ENCODE data around the gene SLIT3. TPM values are rescaled to one million over a fixed set of nuclear protein-coding genes. Genes with fewer than 3 reads are reported as not detected.

SLIT3 gene
- total and polyA plus RNA-seq, 10 of the 15 experiments (the other 5 are each of a cell fraction or from before 2014, with no cell fraction given), result 0.05 TPM; not detected in 9

DNA sequence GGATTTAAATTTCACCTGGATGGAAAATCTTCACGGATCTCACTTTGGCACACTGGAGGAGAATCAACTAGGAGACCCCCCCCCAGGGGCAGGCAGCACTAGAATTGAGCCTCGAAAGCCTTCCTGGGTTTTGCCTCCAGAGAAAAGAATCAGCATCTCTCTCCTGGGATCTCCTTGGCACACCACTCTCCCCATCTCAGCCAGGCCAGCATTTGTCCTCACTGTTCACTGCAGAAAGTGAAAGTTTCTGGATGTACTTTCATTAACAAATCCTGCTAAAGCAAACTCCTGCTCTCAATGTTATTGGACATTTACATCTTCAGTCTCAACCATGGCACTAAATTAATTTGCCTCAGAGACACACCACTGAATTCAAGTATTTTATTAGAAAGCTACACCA is 312.2 kb downstream of the SLIT3 start:
- DNase-seq (ENCODE audit: low read depth, low spot score) (no peak), FAIRE-seq (no peak), ATAC-seq (no peak)
- no peaks in the 10 kb centered on the region for H3K36me3 ChIP-seq (ENCODE audit: control insufficient read depth in 2 of 2, insufficient read depth in 2 of 2, low read length in 1 of 2)
- CTCF ChIA-PET, result interaction anchor here (0.5 to 4.2 kb wide), 6 partner anchors 19 to 595 kb away, joined by 3 to 30 read pairs (median 4); partner anchors contain the start of gene SPDL1
- 8% methylated on average over 2 of the region's 2 CpGs for WGBS (ENCODE audit: insufficient coverage, insufficient replicate concordance, low lambda C conversion rate, missing lambda C conversion rate)
- in situ Hi-C loops (cut with MboI), result loop anchor here (5.0 kb wide), 1 partner anchor 594 kb away; the partner anchor contains the start of gene SPDL1
- H3K4me2 ChIP-seq (ENCODE audit: control insufficient read depth, insufficient read depth), result no peak overlapping the region
- SMC1A ChIA-PET (ENCODE audit: uncharacterized antibody, unreplicated experiment), result interaction anchor here (1.1 to 3.8 kb wide), 4 partner anchors 9 to 593 kb away, joined by 3 to 39 read pairs (median 4); partner anchors contain the start of gene SPDL1
- no peaks in the 10 kb centered on the region; a peak in 1 of 4 replicates for H3K27me3 ChIP-seq (replicated peaks in 1 of 2; ENCODE audit: control insufficient read depth in 2 of 2, insufficient read depth in 2 of 2, low read length in 1 of 2)
- H3K79me2 ChIP-seq (ENCODE audit: control insufficient read depth, insufficient read depth, low read length), result no peaks in the 10 kb centered on the region
- H2AFZ ChIP-seq (ENCODE audit: control insufficient read depth, low read depth, low read length), result no peak overlapping the region
- TF ChIP-seq KDM1A (IDR thresholded peaks at IDR 0.05; ENCODE audit: borderline replicate concordance) (no peak), NFIC (IDR thresholded peaks at IDR 0.05; ENCODE audit: low read depth, low read length) (no peak), ZZZ3 (IDR thresholded peaks at IDR 0.05; ENCODE audit: control insufficient read depth, insufficient read length, low read depth) (no peak), ATF7 (IDR thresholded peaks at IDR 0.05; ENCODE audit: low read depth) (no peak), SREBF2 (IDR thresholded peaks at IDR 0.05; ENCODE audit: low read length) (no peak), RUNX3 (IDR thresholded peaks at IDR 0.05; ENCODE audit: low read length) (no peak), MEF2B (IDR thresholded peaks at IDR 0.05; ENCODE audit: partially characterized antibody, poor library complexity, severe bottlenecking) (no peak), TAF1 (IDR thresholded peaks at IDR 0.05; ENCODE audit: borderline replicate concordance, low read depth, low read length) (no peak), NFYB (IDR thresholded peaks at IDR 0.05; ENCODE audit: insufficient read depth, low read depth, low read length) (no peak), ASH2L (IDR thresholded peaks at IDR 0.05; ENCODE audit: borderline replicate concordance, low read depth) (no peak), CREB1 (IDR thresholded peaks at IDR 0.05; ENCODE audit: low read depth) (no peak), SRF (IDR thresholded peaks at IDR 0.05; ENCODE audit: low read depth in 2 of 2, low read length in 2 of 2) (no peak), NR2F1 (conservative IDR thresholded peaks at IDR 0.05) (no peak), BMI1 (IDR thresholded peaks at IDR 0.05; ENCODE audit: borderline replicate concordance) (no peak), IRF4 (IDR thresholded peaks at IDR 0.05; ENCODE audit: low read depth, low read length) (no peak)
- TF ChIP-seq, protein P1, sequence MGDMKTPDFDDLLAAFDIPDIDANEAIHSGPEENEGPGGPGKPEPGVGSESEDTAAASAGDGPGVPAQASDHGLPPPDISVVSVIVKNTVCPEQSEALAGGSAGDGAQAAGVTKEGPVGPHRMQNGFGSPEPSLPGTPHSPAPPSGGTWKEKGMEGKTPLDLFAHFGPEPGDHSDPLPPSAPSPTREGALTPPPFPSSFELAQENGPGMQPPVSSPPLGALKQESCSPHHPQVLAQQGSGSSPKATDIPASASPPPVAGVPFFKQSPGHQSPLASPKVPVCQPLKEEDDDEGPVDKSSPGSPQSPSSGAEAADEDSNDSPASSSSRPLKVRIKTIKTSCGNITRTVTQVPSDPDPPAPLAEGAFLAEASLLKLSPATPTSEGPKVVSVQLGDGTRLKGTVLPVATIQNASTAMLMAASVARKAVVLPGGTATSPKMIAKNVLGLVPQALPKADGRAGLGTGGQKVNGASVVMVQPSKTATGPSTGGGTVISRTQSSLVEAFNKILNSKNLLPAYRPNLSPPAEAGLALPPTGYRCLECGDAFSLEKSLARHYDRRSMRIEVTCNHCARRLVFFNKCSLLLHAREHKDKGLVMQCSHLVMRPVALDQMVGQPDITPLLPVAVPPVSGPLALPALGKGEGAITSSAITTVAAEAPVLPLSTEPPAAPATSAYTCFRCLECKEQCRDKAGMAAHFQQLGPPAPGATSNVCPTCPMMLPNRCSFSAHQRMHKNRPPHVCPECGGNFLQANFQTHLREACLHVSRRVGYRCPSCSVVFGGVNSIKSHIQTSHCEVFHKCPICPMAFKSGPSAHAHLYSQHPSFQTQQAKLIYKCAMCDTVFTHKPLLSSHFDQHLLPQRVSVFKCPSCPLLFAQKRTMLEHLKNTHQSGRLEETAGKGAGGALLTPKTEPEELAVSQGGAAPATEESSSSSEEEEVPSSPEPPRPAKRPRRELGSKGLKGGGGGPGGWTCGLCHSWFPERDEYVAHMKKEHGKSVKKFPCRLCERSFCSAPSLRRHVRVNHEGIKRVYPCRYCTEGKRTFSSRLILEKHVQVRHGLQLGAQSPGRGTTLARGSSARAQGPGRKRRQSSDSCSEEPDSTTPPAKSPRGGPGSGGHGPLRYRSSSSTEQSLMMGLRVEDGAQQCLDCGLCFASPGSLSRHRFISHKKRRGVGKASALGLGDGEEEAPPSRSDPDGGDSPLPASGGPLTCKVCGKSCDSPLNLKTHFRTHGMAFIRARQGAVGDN (IDR thresholded peaks at IDR 0.05), result no peak
- TF ChIP-seq, protein P2, sequence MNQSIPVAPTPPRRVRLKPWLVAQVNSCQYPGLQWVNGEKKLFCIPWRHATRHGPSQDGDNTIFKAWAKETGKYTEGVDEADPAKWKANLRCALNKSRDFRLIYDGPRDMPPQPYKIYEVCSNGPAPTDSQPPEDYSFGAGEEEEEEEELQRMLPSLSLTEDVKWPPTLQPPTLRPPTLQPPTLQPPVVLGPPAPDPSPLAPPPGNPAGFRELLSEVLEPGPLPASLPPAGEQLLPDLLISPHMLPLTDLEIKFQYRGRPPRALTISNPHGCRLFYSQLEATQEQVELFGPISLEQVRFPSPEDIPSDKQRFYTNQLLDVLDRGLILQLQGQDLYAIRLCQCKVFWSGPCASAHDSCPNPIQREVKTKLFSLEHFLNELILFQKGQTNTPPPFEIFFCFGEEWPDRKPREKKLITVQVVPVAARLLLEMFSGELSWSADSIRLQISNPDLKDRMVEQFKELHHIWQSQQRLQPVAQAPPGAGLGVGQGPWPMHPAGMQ (IDR thresholded peaks at IDR 0.05; ENCODE audit: borderline replicate concordance), result no peak
- POLR2A ChIA-PET, result no interaction called here
- intact Hi-C loops (cut with micrococcal nuclease; ENCODE audit: unreplicated experiment), result no loop called here
- H3K27ac ChIP-seq (ENCODE audit: control insufficient read depth, insufficient read depth), result no peak overlapping the region
- H3K9me3 ChIP-seq (replicated peaks; ENCODE audit: control insufficient read depth, insufficient read depth, low read length), result no peaks in the 10 kb centered on the region
- H3K9ac ChIP-seq (ENCODE audit: control insufficient read depth, insufficient read depth, low read length), result no peak overlapping the region
- no peak overlapping the region for H3K4me3 ChIP-seq
- no peaks in the 10 kb centered on the region for H4K20me1 ChIP-seq (ENCODE audit: control insufficient read depth, insufficient read depth)
- BruUV-seq (replicated peaks), result no TSS peak
- RAD21 ChIA-PET (ENCODE audit: unreplicated experiment), result interaction anchor here (3.1 kb wide), 1 partner anchor 592 kb away, joined by 10 read pairs; no protein-coding TSS in a partner anchor
- no peaks in the 10 kb centered on the region for H3K4me1 ChIP-seq (ENCODE audit: control insufficient read depth, insufficient read depth, low read length)
